DND-41 (cell line): Measurements from ENCODE around the gene HECTD4.
"Not testable (repeated sequence)": the region's sequence is repeated elsewhere in the genome, so short reads cannot be mapped to it uniquely, and the experiment has no call there.

Experiments used
- EZH2 ChIP-seq: IDR thresholded peaks from 3 replicates; pipeline ENCODE4 v1.6.1; 2012; ENCODE audit warnings: borderline replicate concordance, low read depth, mild to moderate bottlenecking, moderate library complexity, low read length, inconsistent platforms; ENCODE audit not compliant: severe bottlenecking
- TF ChIP-seq, protein P1 (sequence below): IDR thresholded peaks from 2 replicates; pipeline ENCODE4 v1.5.1; 2012; ENCODE audit warnings: borderline replicate concordance, low read length, moderate library complexity, mild to moderate bottlenecking; ENCODE audit not compliant: poor library complexity, severe bottlenecking; ENCODE audit errors: extremely low read depth

DNA sequence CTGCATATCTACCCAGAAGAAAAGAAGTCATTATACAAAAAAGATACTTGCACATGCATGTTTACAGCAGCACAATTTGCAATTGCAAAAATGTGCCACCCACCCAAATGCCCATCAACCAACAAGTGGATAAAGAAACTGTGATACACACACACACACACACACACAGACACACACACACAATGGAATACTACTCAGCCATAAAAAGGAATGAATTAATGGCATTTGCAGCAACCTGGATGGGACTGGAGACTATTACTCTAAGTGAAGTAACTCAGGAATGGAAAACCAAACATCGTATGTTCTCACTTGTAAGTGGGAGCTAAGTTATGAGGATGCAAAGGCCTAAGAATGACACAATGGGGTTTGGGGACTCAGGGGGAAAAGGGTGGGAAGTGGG lies 47.2 kb downstream of the HECTD4 start:
- TF ChIP-seq, protein P1, sequence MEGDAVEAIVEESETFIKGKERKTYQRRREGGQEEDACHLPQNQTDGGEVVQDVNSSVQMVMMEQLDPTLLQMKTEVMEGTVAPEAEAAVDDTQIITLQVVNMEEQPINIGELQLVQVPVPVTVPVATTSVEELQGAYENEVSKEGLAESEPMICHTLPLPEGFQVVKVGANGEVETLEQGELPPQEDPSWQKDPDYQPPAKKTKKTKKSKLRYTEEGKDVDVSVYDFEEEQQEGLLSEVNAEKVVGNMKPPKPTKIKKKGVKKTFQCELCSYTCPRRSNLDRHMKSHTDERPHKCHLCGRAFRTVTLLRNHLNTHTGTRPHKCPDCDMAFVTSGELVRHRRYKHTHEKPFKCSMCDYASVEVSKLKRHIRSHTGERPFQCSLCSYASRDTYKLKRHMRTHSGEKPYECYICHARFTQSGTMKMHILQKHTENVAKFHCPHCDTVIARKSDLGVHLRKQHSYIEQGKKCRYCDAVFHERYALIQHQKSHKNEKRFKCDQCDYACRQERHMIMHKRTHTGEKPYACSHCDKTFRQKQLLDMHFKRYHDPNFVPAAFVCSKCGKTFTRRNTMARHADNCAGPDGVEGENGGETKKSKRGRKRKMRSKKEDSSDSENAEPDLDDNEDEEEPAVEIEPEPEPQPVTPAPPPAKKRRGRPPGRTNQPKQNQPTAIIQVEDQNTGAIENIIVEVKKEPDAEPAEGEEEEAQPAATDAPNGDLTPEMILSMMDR, result not testable (repeated sequence)
- not testable (repeated sequence) for TF ChIP-seq EZH2
